Rectal smooth muscle tissue (tissue), 1 donor: Measurements from ENCODE around the gene MINDY3.
"Not testable (repeated sequence)": the region's sequence is repeated elsewhere in the genome, so short reads cannot be mapped to it uniquely, and the experiment has no call there.

Source experiments
- H3K27ac ChIP-seq: one replicate; pipeline ENCODE4 v1.7.0; 2013; ENCODE audit warnings: low read depth, low read length, inconsistent platforms
- H3K27me3 ChIP-seq: one replicate; pipeline ENCODE4 v1.7.0; 2013; ENCODE audit warnings: low read length; ENCODE audit not compliant: control insufficient read depth, insufficient read depth
- H3K36me3 ChIP-seq: one replicate; pipeline ENCODE4 v1.7.0; 2013; ENCODE audit warnings: low read length; ENCODE audit not compliant: control insufficient read depth, insufficient read depth
- H3K4me1 ChIP-seq: one replicate; pipeline ENCODE4 v1.7.0; 2013; ENCODE audit warnings: low read length; ENCODE audit not compliant: control insufficient read depth, insufficient read depth
- H3K4me3 ChIP-seq: one replicate; pipeline ENCODE4 v1.7.0; 2013; ENCODE audit warnings: low read length
- H3K9ac ChIP-seq: one replicate; pipeline ENCODE4 v1.7.0; 2013; ENCODE audit warnings: low read length

MINDY3 gene

DNA sequence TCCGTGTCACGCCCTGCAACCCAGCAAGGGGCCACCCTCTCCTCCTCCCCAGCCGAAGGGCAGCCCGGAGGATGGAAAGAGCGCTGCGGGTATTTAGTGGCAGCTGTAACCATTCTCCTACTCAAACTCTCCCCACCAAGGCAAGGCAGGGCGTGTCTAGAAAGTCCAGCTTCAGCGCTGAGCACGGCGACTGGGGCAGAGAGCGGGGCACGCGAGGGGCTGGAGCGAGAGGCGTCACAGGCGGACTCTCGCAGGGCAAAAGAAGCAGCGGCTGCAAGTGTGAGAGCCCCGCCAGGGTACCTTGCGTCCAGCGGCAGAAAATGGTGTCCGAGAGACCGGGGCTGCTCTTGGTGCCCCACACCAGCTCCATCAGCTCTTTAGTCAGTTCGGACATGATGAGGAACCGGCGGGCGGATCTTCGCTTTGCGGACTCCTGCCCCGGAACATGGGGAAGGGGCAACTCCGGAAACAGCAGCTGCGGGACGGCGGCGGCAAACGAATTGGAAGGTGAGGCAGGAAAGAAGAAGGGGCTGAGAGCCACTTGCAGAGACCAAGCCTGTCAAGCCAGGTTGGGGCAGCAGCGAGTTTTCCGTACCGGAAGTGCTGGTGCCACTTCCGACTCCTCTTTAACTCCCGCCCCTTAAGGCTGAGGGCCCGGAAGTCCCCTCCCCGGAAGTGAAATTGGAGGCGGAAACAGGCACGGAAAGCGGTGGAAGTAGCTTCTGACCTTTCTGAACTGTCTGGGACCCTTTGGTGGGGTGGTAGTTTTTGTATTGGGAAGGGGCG, at the start of gene MINDY3:
MINDY3 (minus strand) TSS at position 602 of the 786 bp plus-strand sequence; CDS start at position 394, 208 bp downstream.
- Histone ChIP-seq H3K4me3 (peak within 1 kb of the TSS; percentile 95), H3K9ac (peak within 1 kb of the TSS; percentile 51), H3K27ac (peak within 1 kb of the TSS; percentile 65), H3K4me1 (peaks cover 3% of the 10 kb centered on the region), H3K27me3 (no peaks in the 10 kb centered on the region), H3K36me3 (no peaks in the 10 kb centered on the region)

DNA sequence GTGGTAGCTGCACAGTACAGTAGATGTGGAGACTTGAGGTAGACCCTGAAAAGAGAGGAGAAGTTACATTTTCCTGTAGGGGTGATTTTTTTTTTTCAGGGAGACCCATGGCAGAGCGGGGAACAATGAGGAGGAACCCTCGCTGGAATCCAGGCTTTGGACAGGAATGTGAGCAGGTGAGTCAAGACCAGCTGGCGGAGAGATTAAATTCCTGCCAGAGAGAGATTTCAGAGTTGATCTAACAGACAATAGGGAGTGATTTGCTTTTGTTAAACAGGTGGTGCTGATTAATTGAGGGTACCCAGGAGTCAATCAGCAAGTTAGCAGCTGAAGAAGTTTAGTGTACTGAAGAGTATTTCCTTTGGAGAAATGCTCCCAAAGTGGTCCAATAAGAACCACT, 41.6 kb upstream of the MINDY3 start:
- Histone ChIP-seq H3K9ac (no peak overlapping the region), H3K4me1 (no peaks in the 10 kb centered on the region), H3K36me3 (no peaks in the 10 kb centered on the region), H3K27me3 (no peaks in the 10 kb centered on the region), H3K4me3 (no peak overlapping the region), H3K27ac (no peak overlapping the region)

DNA sequence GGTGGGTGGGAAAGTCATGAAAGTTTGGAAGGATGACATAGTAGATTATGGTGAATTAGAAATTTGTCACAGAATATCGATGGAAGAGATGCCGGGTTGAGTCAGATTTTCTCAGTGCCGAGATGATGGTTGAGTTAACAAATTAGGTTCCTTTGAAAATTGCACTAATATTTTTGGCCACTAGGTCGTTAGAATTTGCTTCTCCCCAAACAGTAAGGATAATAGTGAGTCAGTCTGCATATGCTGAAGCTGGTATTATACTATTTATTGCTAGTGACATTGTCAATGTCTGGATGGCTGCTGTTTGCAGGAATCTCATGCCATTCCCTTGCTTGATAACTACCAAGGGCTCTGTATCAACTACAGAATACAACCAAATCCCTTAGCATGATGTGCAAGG, 37.7 kb upstream of the MINDY3 start:
- no peaks in the 10 kb centered on the region for H3K4me1 ChIP-seq
- no peaks in the 10 kb centered on the region for H3K27me3 ChIP-seq
- H3K27ac ChIP-seq = no peak overlapping the region
- H3K4me3 ChIP-seq = no peak overlapping the region
- no peak overlapping the region for H3K9ac ChIP-seq
- H3K36me3 ChIP-seq = no peaks in the 10 kb centered on the region

DNA sequence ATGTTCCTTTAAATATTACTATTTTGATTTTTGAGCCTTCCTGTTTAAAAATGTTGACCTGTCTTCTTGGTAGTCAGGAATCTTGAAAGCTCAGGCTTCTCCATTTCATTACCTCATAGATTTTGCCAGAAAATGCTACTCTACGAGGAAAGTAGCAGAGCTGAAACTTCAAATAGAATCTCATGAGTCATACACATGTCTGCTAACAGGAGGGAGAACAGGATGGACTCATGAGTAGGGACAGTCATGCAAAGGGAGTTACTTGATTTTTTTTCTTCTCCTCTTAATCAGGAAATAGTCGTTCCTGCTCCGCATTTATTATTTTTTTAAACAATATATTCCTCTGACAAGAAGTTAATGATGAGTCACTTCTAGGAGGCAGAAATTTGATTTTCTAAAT, 37.0 kb upstream of the MINDY3 start:
- H3K36me3 ChIP-seq = no peaks in the 10 kb centered on the region
- H3K27ac ChIP-seq = no peak overlapping the region
- H3K9ac ChIP-seq = no peak overlapping the region
- no peaks in the 10 kb centered on the region for H3K4me1 ChIP-seq
- H3K27me3 ChIP-seq = no peaks in the 10 kb centered on the region
- no peak overlapping the region for H3K4me3 ChIP-seq

DNA sequence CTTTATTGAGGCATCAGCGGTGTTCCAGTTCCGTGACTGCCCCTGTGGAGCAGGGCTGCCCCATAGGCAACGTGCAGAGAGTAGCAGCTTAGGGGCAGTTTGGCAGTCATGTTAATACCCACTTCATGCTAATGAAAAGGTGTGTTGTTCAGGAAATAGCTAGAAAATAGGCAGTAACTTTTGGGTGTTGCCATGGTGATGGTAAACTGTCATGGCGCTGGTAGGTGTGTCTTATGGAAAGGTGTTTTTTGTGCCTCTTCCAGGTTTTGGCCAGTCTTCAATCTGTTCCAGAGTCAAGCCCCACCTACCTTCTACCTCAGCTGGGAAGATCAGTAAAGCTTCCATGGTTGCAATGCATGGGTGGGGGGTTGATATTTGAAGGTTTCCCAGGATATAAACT, 36.3 kb upstream of the MINDY3 start:
- H3K27ac ChIP-seq = no peak overlapping the region

DNA sequence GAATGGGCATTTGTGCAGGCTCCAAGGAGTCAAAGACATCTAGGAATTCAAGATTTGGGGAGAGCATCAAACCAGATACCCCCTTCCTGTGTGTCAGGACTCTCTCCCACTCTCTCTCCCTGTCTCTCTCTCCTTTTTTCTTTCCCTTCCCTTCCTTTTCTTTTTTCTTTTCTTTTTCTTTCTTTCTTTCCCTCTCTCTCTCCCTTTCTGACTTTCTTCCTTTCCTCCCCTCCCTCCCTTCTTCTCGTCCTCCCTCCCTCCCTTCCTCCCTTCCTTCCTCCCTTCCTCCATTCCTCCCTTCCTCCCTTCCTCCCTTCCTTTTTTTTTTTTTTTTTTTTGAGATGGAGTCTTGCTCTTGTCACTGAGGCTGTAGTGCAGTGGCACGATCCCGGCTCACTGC, 24.1 kb upstream of the MINDY3 start:
- Histone ChIP-seq H3K27ac (no peak overlapping the region), H3K4me1 (no peaks in the 10 kb centered on the region), H3K4me3 (no peak overlapping the region), H3K27me3 (no peaks in the 10 kb centered on the region), H3K36me3 (no peaks in the 10 kb centered on the region), H3K9ac (no peak overlapping the region)

More for the DNA sequence above, 36.3 kb upstream of the MINDY3 start:
- Histone ChIP-seq H3K27me3 (no peaks in the 10 kb centered on the region), H3K36me3 (no peaks in the 10 kb centered on the region), H3K9ac (no peak overlapping the region), H3K4me3 (no peak overlapping the region), H3K4me1 (no peaks in the 10 kb centered on the region)

DNA sequence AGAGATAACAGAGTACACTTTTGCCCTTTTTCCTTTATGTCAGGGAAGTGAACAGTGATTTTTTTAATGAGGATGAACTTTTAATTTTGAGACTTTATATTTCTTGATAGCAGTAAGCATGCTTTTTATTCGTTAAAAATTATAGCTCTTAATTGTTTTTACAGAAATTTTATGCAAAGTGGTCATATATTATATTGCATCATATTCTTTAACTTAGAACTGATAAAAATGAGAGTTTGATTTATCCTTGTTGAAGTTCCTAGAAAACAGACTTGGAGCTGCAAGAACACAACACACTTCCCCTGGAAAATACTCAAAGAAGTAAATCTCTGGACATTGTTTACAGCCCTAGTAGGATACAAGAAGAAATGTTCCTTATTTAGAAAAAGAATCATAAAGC, 21.2 kb upstream of the MINDY3 start:
- H3K4me3 ChIP-seq = no peak overlapping the region
- no peak overlapping the region for H3K27ac ChIP-seq
- H3K9ac ChIP-seq = no peak overlapping the region
- H3K4me1 ChIP-seq = no peaks in the 10 kb centered on the region
- peaks cover 3% of the 10 kb centered on the region for H3K27me3 ChIP-seq
- no peaks in the 10 kb centered on the region for H3K36me3 ChIP-seq

DNA sequence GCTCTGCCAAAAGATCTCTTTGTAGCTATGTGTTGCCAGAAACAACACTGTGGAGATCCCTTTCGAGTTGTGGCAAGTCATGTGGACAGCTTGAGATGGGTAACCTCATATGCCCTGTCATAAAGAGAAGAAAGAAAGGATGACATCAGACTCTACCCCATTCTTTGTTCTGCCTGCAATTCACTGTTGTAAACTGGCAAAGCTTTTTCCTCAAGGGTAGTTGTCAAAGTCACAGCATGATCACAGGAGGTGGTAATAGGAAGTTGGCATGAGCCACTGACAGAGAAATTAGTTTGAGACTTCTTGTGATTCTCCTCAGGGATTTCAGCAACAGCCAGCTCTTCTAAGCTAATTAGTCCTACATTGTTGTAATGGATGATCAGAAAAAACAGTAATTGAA, 19.4 kb upstream of the MINDY3 start:
- H3K4me1 ChIP-seq = no peaks in the 10 kb centered on the region
- no peak overlapping the region for H3K4me3 ChIP-seq
- H3K27ac ChIP-seq = no peak overlapping the region
- no peak overlapping the region for H3K9ac ChIP-seq
- H3K27me3 ChIP-seq = peaks cover 3% of the 10 kb centered on the region
- no peaks in the 10 kb centered on the region for H3K36me3 ChIP-seq

DNA sequence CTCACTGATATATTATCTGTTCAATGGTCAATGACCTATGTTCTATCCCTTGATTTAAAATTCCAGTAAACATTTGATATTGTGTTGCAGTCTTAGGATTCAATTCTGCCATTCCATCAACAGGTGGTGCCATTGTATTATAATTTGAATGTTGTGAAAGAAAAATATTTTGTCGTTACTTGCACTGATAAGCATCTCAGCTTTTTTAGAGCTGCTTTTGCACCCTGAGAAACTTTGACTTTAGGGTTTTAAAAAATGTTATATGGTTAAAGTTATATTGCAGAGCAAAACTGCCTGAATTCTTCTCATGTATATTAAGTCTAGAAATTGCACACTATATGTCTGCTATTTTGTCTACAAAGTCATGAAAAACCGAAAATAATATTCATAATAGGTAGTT, 18.8 kb upstream of the MINDY3 start:
- Histone ChIP-seq H3K4me3 (no peak overlapping the region), H3K27ac (no peak overlapping the region), H3K36me3 (no peaks in the 10 kb centered on the region), H3K4me1 (no peaks in the 10 kb centered on the region), H3K27me3 (peaks cover 3% of the 10 kb centered on the region), H3K9ac (no peak overlapping the region)

DNA sequence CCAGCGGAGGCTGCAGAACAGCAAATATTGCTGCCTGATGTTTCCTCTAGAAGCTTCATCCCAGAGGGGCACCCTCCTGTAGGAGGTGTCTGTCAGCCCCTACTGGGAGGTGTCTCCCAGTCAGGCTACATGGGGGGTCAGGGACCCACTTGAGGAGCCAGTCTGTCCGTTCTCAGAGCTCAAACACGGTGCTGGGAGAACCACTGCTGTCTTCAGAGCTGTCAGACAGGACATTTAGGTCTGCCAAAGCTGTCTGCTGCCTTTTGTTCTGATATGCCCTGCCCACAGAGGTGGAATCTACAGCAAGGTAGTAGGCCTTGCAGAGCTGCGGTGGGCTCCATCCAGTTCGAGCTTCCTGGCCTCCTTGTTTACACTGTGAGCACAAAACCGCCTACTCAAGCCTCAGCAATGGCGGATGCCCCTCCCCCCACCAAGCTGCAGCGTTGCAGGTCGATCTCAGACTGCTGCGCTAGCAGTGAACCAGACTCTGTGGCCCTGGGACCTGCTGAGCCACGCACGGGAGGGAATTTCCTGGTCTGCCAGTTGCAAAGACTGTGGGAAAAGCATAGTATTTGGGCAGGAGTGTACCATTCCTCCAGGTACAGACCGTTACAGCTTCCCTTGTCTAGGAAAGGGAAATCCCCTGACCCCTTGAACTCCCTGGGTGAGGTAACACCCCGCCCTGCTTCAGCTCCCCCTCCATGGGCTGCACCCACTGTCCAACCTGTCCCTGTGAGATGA, 17.7 kb upstream of the MINDY3 start:
- H3K27me3 ChIP-seq = peaks cover 3% of the 10 kb centered on the region
- H3K4me1 ChIP-seq = no peaks in the 10 kb centered on the region
- H3K4me3 ChIP-seq = no peak overlapping the region
- no peaks in the 10 kb centered on the region for H3K36me3 ChIP-seq
- no peak overlapping the region for H3K9ac ChIP-seq
- no peak overlapping the region for H3K27ac ChIP-seq

DNA sequence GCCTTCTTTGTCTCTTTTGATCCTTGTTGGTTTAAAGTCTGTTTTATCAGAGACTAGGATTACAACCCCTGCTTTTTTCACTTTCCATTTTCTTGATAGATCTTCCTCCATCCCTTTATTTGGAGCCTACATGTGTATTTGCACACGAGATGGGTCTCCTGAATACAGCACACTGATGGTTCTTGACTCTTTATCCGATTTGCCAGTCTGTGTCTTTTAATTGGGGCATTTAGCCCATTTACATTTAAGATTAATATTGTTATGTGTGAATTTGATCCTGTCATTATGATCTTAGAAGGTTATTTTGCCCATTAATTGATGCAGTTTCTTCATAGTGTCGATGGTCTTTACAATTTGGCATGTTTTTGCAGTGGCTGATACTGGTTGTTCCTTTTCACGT, 16.0 kb upstream of the MINDY3 start:
- H3K36me3 ChIP-seq, H3K27me3 ChIP-seq, H3K4me3 ChIP-seq, H3K9ac ChIP-seq, H3K27ac ChIP-seq, H3K4me1 ChIP-seq: not testable (repeated sequence)

DNA sequence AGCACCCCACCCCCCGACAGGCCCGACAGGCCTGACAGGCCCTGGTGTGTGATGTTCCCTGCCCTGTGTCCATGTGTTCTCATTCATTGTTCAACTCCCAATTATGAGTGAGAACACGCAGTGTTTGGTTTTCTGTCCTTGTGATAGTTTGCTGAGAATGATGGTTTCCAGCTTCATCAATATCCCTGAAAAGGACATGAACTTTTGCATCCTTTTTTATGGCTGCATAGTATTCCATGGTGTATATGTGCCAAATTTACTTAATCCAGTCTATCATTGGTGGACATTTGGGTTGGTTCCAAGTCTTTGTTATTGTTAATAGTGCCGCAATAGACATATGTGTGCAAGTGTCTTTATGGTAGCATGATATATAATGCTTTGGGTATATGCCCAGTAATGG, 12.3 kb upstream of the MINDY3 start:
- not testable (repeated sequence) for H3K27me3 ChIP-seq, H3K27ac ChIP-seq

DNA sequence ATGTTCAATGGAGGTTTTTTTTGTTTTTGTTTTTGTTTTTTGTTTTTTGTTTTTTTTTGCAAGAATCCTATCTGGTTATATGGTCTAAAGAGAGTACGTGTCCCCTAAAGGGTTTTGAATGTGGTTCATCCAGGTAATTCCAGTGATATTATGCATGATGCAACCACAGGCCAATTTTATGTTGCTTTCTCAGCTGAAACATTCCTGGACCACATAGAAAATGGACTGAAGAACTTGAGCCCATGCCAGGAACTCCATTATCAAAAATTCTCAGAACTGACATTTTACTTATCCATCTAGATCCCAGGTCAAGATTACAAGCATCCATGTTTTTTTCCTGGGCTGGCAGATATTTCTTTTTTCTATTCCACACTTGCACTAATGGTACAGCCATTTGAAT, 11.5 kb upstream of the MINDY3 start:
- H3K27ac ChIP-seq = no peak overlapping the region
- H3K9ac ChIP-seq = no peak overlapping the region
- H3K27me3 ChIP-seq = no peaks in the 10 kb centered on the region
- H3K4me3 ChIP-seq = no peak overlapping the region
- no peaks in the 10 kb centered on the region for H3K36me3 ChIP-seq
- H3K4me1 ChIP-seq = no peaks in the 10 kb centered on the region

More for the DNA sequence above, 12.3 kb upstream of the MINDY3 start:
- H3K36me3 ChIP-seq, H3K9ac ChIP-seq, H3K4me3 ChIP-seq, H3K4me1 ChIP-seq: not testable (repeated sequence)
